Activated effector memory CD4-positive, alpha-beta T cell treated with anti-CD3 and anti-CD28 coated beads, Interleukin-2, amount 50 U/mL, for 16 hours (primary cell): Measurements from ENCODE around the gene HMOX1.
"Not testable (repeated sequence)": the region's sequence is repeated elsewhere in the genome, so short reads cannot be mapped to it uniquely, and the experiment has no call there.

Experiments used
- DNase-seq: peaks from one replicate; pipeline ENCODE4 v3.0.0-alpha.2; 2020

HMOX1 gene

GRCh38 chr22:35350539-35351503 is 30.1 kb upstream of the HMOX1 start:
- DNase-seq, result peak; percentile 94

DNA sequence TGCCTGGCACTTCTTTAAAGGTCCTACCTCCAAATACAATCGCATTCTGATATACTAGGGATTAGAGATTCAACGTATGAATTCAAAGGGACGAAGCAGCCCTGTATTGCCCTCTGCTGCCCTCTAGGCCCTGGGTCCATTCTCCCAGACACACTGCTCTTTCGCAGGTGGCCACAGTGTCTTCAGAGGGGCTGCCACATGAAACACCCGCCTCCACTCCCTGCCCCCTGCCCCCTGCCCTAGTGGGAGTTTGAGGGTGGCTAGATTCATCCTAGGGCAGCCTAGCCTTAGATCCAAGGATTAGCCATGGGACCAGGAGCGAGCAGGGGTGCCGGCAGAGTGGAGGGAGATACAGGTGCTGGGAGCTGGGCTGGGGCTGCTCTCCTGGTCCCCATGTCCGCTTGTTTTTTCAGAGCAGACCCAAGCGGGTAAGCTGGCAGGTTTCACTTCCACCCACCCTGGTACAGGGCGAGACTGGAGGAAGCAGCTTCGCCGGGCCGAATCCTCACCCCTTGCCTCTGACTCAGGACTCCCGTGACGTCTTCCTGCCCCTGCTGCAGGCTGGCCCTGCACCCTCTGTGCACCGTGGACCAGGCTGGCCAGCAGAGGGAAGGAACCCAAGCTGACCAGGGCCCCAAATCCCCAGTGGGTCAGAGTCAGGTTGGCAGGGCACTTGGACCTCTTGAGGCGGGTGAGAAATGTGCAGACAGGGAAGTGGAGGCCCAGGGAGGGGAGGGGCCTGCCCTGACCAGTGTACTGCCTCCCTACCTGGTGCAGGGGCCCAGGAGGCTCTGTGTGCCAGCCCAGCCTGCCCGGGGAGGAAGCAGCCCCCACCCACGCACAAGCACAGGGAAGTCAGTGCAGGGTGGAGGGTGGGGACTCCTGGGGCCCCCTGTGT is 28.4 kb upstream of the HMOX1 start:
- DNase-seq, result peak; percentile 81

GRCh38 chr22:35353318-35353717 is 27.6 kb upstream of the HMOX1 start:
- no peak for DNase-seq

DNA sequence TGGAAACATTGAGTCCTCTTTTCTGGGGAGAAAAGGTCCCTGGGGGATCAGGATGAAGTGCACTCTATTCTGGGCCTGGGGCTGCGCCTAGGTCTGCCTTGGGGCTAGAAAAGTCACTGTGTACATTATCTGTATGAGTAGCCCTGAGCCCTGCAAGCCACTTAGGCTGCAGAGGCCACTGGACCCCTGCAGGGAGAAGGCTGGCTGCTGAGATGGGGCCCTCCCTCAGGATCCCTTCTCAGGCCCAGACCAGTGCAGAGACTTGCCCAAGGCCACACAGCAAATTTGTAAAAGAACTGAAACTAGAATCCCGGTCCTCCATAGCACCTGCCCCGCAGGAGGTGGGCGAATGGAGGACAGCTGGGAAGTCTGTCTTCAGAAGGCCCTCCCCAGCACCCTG is 26.8 kb upstream of the HMOX1 start:
- no peak for DNase-seq

GRCh38 chr22:35357883-35358621 is 22.8 kb upstream of the HMOX1 start:
- no peak for DNase-seq

- DNase-seq, result no peak
Observed at GRCh38 chr22:35359380-35360065, 21.4 kb upstream of the HMOX1 start.

- DNase-seq, result no peak
Observed at GRCh38 chr22:35361001-35361558, 19.8 kb upstream of the HMOX1 start.

GRCh38 chr22:35363566-35364086 is 17.3 kb upstream of the HMOX1 start:
- DNase-seq, result no peak

- DNase-seq, result not testable (repeated sequence)
Observed at GRCh38 chr22:35364230-35364629, 16.7 kb upstream of the HMOX1 start.

- DNase-seq, result no peak
Observed at GRCh38 chr22:35367331-35367886, 13.5 kb upstream of the HMOX1 start.

DNA sequence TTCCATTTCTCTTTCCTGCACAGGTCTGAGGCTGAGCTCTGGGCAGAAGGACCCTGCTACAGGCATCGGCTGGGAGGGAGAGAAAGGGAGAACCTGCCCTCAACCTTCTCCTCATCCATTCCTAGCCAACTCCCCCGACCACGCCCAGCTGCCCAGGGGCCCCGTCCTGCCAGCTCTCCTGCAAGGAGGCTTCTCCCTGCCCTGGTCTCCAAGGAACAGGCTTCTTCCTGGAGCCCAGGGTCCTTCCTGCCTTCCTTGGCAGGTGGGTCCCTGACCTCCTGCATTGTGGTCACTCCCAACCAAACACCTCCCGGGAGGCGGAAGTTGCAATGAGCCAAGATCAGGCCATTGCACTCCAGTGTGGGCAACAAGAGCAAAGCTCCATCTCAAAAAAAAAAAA is 12.5 kb upstream of the HMOX1 start:
- DNase-seq, result no peak

GRCh38 chr22:35369996-35370395 is 10.9 kb upstream of the HMOX1 start:
- no peak for DNase-seq

GRCh38 chr22:35373781-35374180 is 7.1 kb upstream of the HMOX1 start:
- no peak for DNase-seq

- no peak for DNase-seq
Observed at GRCh38 chr22:35375031-35375430, 5.9 kb upstream of the HMOX1 start.

DNA sequence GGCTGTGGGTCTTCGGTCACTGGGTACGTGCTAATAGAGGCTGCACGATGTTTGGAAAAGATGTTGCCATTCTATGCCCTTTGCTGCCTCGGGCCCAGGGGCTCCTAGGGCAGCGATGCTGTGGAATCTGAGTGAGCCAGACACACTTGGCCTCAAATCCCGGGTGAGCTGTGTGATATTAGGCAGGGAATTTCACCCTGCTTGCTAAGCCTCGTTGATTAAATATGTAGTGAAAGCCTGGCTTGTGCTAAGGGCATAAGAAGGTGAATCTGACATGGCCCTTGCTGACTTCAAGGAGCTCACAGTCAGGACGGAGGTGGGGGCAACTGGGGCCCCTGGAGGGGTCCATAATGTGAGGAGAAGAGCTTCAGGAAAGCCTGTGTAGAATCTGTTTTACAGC is 5.4 kb upstream of the HMOX1 start:
- no peak for DNase-seq

DNA sequence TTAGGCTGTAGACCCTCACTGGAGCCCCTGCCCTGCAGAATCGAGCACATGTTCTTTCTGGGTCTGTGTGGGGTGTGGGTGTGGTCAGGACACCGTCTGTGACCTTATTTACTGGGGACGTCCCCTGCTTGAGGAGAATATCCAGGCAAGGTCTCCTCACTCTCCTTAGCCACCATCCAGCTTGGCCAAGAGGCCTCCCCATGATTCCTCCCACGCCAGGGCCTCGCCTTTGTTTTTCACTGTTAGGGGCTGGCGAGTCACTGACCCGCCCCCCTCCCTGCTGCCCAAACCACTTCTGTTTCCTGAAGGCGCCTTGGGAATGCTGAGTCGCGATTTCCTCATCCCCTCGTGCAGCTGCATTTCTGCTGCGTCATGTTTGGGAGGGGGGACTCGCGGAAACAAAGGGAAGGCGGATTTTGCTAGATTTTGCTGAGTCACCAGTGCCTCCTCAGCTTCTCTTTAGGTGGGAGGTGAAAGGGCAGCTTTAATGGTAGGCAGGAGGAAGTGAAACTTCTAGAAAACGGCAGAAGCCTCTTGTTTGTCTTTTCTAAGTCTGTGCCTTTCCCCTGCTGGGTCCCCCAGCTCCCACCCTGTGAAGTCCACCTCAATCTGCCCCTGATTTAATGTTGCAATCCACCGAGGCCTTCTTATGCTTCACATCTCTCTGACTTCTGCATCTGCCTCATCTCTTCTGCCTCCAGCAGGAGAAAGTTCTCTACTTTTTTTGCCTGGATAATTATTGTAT is 4.0 kb upstream of the HMOX1 start:
- DNase-seq, result peak; percentile 76

- no peak for DNase-seq
Observed at GRCh38 chr22:35377735-35378134, 3.2 kb upstream of the HMOX1 start.

DNA sequence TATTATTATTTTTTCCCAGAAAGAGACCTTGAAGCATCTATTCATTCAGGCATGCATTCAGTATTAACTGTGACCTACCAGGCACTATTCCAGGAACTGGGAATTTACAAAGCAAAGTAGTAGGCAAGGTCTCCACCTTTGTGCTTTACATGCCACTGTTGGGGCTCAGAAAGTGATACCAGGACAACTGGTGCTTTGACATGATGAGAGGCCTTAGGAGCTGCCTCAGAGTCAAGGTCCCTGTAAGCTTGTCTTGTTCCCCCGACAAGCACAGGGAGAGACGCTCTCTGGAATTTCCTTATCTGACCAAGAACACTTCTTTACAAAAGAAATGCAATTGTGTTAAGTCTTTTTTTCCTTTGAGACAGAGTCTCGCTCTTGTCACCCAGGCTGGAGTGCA is 2.3 kb upstream of the HMOX1 start:
- DNase-seq, result no peak

DNA sequence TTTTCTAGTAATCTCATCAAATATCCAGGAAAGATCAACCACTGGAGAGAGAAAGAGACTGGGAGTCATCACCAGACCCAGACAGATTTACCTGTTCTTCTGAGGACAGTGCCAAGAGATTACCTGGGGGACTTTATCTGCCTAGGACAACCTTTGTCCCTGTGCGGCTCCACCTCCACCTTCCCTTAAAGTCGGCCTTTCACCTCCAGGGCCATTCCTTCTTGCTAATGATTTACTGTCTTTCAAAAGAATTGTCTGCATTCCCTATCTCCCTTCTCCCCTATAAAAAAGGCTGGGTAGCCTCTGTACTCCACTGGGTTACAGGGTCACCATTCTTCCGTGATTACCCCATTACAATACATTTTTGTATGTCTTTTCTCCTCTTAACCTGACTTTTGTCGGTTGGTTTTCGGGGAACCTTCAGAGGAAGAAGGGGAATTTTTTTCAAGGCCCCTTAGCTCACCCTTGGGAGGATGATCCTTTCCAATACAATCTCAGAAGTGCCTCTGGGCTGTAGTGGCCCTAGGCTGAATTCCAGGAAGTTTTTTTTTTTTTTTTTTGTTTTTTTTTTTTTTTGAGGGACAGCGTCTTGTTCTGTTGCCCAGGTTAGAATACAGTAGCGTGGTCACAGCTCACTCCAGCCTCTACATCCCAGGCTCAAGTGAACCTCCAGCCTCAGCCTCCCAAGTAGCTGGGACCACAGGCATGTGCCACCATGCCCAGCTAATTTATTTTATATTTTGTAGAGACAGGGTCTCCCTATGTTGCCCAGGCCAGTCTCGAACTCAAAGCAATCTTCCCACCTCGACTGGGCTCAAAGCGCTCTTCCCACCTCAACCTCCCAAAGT is 1.5 kb upstream of the HMOX1 start:
- no peak for DNase-seq

DNA sequence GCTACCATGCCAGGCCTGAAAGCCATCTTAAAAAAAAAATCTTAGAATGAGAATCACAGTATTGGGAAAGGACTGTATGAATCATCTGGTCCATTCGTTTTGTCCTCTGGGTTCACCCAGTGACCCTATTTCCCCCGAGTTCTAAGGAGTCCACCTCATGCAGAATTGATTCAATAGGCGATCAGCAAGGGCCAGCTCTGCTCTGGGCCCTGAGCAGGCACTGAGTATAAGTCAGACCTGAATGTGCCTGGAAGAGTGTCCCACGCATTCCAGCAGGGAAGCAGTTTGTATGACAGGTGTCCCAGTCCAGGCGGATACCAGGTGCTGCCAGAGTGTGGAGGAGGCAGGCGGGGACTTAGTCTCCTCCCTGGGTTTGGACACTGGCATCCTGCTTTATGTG is 883 bp upstream of the HMOX1 start:
- no peak for DNase-seq
